GM18858 (cell line): ENCODE results near the gene GPR149.
"Not testable (repeated sequence)": the region's sequence is repeated elsewhere in the genome, so short reads cannot be mapped to it uniquely, and the experiment has no call there.

ENCODE experiments used
- ATAC-seq: cut with Tn5 transposase; IDR thresholded peaks from one replicate; pipeline ENCODE4 v1.9.1; 2021; ENCODE audit not compliant: unreplicated experiment

Gene GPR149, protein sequence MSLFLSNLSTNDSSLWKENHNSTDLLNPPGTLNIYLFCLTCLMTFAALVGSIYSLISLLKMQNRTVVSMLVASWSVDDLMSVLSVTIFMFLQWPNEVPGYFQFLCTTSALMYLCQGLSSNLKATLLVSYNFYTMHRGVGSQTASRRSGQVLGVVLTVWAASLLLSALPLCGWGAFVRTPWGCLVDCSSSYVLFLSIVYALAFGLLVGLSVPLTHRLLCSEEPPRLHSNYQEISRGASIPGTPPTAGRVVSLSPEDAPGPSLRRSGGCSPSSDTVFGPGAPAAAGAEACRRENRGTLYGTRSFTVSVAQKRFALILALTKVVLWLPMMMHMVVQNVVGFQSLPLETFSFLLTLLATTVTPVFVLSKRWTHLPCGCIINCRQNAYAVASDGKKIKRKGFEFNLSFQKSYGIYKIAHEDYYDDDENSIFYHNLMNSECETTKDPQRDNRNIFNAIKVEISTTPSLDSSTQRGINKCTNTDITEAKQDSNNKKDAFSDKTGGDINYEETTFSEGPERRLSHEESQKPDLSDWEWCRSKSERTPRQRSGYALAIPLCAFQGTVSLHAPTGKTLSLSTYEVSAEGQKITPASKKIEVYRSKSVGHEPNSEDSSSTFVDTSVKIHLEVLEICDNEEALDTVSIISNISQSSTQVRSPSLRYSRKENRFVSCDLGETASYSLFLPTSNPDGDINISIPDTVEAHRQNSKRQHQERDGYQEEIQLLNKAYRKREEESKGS

DNA sequence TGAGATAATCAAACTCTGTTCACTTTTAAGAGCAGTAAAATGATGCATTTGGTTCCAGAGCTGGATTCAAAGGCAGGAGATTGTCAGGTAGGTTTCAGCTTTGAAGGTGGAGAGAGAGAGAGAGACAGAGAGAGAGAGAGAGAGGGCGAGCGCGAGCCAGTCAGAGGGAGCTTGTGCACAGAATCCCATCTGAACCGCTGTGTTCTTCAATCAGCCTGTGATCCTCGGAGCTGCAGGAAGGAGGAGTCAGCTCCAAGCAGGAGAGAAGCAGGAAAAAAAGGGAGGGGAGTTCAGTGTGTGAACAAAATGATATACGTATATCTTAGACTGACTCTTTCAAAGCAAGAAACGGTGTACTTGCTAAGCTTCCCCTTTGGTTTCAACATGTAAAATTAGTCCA is at the start of gene GPR149:
Gene GPR149 (minus strand): TSS at position 177 of the 400 bp plus-strand sequence. CDS start 575 bp downstream, outside the sequence.
- ATAC-seq: no peak

DNA sequence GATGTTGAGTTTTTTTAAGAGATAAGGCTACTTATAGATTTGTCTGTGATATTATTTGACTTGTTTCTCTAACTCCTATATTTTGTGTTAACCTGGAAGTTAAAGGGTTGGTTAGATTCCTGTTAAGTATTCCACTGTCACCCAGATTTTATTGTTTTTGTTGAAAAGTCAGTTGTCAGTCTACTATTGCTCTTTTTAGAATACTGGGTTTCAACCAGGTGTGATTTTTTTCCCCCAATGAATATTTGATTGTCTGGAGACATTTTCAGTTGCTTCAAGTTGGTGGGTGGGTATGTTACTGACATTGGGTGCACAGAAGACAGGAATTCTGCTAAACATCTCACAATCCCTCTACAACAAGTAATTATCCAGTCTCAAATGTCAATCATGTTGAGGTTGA is 43.8 kb upstream of the GPR149 start:
- no peak for ATAC-seq

DNA sequence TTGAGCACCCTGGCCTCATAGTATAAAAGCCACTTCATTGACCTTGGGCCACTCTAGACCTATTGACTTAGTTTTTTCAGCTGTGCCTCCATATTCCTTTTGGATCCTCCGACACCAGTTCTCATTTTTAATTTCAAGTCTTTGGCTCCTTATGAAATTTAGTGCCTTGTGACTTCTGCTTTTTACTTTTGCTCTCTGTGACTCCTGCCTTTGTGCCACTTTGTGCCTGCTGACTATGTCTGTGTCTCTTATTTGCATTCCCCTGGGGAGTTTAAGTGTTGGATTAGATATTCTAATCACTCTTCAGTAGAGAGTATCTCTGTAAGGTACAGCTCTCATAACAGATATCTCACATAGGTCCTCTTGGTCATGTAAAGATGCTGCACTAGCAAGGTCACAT is 39.6 kb upstream of the GPR149 start:
- no peak for ATAC-seq

DNA sequence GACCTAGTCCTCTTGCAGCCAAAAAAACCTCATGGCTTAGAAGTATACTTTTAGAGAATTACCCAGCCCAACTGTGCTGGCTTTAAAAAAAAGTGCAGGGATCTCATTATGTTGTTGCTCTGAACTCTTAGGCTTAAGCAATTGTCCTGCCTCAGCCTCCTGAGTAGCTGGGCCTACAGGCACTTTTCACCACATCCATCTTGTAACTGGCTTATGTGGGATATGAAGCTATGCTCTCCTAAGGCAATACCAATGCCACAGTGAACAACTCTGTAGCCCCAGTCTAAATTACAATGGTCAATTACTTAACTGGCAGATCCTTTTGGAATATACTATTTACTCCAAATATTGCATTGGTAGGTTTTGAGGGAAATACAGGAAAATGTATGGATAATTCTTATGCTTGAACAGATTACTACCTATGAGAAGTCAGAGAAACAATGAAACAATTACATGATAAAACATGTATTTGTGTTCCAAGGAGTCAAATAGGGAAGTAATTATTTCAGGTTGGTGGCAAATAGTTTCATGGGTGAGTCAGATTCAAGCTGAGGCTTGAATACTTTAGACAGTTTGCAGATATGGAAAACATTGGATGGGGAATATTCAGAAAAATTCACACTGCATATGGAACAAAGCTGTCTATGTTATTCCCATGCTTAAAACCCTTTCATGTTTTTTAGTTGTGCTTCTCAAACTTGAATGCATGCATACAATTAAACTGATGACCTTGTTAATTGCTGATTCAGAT is 34.6 kb upstream of the GPR149 start:
- no peak for ATAC-seq

DNA sequence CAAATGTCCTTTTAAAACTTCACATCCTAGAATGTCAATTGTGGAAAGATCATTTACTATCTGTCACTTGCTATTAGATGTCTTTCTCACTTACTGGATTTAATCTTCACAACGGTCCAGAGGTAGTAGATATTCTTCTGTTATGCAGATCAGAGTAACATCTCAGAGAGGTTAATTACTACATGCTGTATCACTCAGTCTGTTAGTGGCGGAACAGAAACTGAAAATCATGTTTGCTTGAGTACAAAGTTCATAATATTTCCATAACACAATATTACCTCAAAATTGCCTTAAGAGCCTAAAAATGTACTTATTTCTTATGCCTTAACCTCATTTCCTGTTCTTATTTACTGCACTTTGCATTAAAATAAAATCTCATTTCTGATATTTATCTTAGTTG is 28.6 kb upstream of the GPR149 start:
- no peak for ATAC-seq

DNA sequence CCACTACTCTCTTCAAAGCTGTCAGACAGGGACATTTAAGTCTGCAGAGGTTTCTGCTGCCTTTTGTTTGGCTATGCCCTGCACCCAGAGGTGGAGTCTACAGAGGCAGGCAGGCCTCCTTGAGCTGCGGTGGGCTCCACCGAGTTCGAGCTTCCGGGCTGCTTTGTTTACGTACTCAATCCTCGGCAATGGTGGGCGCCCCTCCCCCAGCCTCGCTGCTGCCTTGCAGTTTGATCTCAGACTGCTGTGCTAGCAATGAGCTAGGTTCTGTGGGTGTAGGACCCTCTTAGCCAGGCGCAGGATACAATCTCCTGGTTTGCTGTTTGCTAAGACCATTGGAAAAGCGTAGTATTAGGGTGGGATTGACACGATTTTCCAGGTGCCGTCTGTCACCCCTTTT is 9.1 kb upstream of the GPR149 start:
- not testable (repeated sequence) for ATAC-seq

DNA sequence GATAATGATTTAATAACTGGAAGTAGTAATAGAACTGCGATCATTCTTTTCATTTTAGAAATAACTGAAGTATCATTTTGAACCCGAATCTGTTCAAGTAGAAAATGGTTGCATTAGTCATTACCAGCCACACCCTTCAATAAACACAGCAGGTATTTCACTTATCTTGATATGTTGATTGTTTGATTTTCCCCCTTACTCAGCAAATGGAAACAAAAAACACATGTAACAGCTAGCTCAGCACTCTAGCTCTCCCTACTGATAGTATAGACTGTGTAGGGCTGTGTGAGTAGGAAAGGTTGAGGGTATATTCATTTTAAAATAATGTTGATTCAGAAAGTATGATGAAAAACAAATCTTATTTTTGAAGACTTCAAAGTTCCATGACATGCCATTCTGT is 1.1 kb upstream of the GPR149 start:
- no peak for ATAC-seq

DNA sequence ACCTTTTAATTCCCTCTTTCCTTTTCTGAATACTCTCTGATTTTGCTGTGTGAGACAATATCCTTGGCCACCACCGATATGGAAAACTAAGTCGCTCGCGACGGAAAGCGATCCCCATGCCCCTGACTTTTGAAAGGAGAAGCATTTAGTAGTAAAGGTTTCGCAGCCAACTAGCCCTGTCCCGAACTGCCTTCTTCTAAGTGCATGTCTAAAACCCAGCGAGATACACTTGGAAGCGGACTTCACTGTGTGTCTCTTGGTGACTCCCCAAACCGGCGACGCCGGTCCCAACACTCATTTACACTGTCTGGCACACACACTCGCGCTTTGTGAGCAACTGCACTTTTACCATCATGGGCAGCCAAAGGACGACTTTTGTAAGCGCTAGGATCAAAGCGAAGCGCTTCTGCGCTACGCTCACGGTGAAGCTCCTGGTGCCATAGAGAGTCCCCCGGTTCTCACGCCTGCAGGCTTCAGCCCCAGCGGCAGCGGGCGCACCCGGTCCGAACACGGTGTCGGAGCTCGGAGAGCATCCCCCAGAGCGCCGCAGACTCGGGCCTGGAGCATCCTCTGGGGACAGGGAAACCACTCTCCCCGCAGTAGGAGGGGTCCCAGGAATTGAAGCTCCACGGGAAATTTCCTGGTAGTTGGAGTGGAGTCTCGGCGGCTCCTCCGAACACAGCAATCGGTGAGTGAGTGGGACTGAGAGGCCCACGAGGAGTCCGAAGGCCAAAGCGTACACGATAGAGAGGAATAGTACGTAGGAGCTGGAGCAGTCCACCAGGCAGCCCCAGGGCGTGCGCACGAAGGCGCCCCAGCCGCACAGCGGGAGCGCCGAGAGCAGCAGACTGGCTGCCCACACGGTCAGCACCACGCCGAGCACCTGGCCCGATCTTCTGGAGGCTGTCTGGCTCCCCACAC is 1.4 kb downstream of the GPR149 start:
- ATAC-seq: no peak

DNA sequence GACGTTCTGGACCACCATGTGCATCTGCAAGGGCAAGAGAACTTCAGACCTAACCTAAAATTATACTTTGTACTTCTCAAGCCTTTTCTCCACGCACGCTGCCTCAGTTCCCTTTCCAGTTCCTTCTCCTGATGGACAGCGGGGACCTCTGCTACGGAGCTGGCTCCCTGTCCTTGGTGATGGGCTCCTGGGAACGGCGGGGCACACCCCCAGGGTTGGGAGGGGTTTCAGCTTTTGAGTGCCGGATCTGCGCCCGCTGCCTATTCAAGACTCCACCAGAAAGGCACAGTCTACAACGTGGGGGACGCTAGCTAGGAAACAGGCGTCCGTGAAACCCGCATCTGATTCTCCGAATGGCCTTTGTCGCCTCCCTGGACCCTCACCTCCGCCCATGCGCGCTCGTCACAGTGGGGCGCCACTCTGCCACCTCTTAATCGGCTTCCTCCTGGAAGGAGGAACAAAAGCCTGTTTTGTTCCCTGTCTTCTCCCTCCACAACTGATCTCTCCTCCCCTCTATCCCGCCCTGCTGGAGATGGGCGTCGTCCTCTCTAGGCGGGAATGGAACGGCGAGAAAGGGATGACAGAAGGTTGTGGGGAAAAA is 2.2 kb downstream of the GPR149 start:
- no peak for ATAC-seq

DNA sequence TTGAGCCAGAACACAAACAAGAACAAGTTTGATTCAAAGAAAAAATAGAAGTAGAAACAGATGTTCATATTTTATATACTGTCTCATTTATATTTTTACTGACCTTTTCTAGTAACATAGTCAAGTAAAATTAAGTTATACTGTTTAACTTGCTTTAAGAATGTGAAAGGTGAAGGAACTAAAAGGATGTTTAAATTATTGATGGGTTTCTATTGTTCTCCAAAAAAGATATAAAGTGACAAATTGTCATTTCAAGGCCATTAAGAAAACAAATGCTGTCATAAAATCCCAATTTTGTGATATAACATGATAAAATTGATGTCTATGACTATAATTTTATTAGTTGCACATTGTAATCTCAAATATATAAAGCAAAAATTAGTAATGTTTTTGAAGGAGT is 7.3 kb downstream of the GPR149 start:
- ATAC-seq: no peak

DNA sequence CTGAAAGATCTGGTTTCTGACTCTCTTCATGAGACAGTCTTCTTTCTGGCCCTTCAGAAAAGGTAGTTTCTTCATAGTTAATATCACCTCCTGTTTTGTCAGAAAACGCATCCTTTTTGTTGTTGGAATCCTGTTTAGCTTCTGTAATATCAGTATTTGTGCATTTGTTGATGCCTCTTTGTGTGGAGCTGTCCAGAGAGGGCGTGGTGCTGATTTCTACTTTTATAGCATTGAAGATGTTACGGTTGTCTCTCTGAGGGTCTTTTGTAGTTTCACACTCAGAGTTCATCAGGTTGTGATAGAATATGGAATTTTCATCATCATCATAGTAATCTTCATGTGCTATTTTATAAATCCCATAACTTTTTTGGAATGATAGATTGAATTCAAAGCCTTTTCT is 8.9 kb downstream of the GPR149 start:
- ATAC-seq: no peak

DNA sequence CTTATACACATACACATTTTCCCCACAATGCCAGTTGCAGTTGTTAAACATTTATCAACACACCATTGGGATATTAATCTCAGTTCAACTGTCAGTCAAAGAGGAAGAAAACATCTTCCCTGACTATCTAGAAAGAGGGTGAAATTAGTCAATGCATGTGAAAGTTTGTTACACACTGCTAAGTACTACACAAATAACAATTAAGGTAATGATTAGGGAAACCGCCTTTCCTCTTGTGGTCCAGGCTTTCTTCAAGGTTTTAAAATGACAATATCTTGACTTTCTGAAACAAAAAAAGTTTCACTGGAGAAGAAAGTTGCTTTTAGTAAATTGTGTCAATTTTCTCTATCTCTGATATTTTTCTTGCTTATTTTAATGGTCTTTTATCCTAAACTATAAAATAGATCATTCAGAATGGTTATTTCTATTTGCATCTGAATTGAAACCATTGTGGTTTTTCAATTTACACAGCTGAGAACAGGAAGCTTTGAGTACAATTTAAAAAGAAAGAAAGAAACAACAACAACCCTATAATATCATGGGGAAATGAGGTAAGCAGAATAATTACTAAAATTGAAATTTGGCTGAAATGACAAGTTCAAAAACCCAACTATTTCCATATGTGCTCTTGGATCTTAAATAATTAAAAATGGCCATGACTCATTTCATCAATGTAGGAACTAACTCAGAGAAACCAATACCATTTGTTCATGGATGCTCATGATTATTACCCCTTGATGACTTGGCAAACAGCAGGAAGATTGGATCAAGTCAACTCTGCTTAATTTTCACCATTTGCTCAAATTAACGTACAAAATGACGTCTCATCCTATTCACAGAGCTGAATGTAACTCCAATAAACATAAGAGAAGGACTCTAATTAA is 31.7 kb downstream of the GPR149 start:
- ATAC-seq: peak; percentile 94

DNA sequence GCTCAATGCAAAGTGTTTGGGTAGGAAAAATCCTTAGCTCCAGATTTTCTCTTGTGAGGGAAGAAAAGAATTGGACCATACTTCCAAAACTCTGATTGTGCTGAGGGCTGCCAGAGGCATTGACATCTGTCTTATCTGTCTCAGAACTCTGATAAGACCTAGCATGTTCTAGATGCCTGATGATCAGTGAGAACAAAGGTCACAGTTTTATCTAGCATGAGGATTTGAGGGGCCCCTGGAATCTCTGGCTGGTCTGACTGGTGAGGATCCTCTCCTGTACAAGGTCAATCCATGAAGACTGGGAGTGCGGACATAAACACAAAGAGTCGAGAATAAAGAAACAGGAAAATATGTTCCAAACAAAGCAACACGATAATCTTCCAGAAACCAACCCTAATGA is 40.1 kb downstream of the GPR149 start:
- ATAC-seq: no peak

DNA sequence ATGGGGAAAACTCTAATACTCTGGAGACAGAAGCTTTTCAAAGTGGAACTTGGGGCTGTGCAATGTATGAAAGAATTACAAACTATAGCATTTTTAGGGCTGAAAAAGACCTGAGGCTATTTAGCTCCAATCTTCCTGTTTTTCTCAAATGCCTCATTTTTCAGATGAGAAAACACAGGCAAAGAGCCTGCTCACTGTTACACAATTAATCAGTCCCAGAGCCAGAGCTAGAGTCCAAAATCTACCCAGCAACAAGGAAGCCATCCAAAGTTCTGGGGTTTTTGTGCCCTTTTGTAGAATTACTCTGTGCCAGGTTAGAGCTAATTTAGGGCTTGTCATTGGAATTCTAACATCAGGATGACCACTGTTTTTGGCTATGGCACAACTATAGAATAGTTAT is 45.5 kb downstream of the GPR149 start:
- ATAC-seq: no peak

DNA sequence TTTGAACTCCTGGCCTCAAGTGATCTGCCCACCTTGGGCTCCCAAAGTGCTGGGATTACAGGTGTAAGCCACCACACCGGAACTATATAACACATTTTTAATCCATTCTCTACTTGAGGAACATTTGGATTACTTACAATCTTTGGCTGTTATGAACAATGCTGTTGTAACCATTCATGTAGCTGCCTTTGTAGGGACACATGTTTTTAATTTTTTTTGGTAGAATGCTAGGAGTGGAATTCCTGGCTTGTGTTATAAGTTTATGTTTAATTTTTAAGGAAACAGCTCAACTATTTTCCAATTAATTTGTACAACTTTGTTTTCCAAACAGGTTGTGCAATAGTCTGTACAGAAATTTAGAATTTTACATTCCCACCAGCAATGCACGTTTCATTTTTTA is 51.7 kb downstream of the GPR149 start:
- no peak for ATAC-seq

DNA sequence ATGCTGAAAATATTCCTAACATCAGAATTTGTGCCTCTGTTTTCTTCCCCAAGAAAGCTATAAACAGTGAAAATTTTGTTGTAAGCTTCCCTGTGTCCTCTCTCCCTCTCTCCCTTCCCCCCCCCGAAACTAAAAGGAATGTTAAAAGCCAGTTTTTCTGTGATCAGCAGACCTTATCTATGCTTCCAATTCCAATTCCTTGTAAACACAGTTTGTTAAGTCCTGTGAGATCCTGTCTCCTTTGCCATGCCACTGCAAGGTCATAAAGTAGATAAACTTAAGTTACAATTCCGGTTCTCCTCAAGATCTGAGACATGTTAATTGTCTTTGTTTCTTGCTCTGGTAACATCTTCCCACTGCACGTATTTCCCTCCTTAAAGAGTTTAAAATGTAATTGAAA is 62.8 kb downstream of the GPR149 start:
- no peak for ATAC-seq

DNA sequence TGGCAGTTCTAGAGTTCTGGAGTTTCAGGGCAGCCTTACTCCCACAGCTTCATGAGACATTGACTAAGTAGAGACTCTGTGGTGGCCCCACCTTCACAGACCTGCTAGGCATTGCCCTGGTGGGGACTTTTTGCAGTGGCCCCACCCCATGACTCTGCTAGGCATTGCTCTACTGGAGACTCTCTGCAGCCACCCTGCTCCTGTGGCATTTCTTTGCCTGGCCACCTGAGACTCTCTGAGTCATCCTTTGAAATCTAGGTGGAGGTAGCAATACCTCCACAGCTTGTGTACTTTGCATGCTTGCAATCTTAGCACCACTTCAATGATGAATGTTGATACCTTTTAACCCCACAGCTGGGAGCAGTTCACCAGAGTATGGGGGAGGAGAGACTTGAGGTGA is 65.1 kb downstream of the GPR149 start:
- no peak for ATAC-seq

DNA sequence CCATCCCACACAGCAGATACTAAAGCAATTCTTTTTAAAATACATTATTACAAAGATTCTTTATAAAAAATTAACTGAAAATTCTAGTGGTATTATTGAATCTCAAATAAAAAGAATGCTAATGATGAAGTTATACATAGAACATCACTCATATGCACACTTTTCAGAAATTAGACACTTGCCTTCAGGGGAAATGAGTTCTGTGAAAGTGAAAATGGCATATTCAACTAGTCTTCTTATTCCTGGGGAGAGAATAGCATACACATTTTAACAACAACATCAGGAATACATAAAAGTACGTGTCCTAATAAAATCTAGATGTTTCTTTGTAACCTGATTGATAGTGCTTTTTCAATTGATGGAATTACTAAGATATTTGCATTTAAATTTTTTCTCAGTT is 68.9 kb downstream of the GPR149 start:
- ATAC-seq: no peak

DNA sequence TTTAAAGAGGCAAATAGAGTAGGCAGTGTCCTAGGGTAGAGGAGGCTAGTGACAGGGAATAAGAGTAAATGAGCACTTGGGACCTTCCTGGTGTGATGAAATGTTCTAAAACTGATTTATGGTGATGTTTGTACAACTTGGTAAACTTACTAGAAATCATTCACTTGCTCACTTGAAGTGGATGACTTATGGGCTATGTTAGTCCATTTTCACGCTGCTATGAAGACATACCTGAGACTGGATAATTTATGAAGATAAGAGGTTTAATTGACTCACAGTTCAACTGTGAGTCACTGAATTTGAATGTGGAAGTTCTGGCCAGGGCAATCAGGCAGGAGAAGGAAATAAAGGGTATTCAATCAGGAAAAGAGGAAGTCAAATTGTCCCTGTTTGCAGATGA is 74.0 kb downstream of the GPR149 start:
- ATAC-seq: no peak
